GM18519 (cell line): ENCODE measurements around the gene ACSS1.

Experiments used
- ATAC-seq: cut with Tn5 transposase; IDR thresholded peaks from one replicate; pipeline ENCODE4 v1.9.1; 2021; ENCODE audit warnings: mild to moderate bottlenecking, moderate library complexity; ENCODE audit not compliant: unreplicated experiment, low FRiP score

The ACSS1 gene

DNA sequence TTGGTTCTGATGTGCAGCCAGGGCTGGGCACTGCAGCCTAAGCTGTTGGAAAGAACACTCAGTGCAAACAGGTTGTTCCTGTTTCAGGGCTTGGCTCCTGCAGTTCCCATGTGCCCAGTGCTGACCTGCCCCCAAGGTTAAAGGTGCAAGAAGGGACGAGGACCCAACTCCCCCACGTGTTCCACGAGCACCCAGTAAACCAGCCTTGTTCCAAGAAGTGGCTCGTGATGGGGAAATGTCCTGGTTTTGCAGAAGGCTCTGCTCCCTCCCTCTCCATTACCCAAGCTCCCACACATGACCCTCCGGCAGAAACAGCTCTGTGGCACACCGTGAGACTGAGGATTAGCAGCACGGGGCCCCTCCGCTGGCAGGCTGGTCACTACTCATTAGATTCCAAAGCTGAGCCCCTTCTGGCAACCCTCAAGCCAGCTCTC, 9.4 kb downstream of the ACSS1 start:
- ATAC-seq: no peak

DNA sequence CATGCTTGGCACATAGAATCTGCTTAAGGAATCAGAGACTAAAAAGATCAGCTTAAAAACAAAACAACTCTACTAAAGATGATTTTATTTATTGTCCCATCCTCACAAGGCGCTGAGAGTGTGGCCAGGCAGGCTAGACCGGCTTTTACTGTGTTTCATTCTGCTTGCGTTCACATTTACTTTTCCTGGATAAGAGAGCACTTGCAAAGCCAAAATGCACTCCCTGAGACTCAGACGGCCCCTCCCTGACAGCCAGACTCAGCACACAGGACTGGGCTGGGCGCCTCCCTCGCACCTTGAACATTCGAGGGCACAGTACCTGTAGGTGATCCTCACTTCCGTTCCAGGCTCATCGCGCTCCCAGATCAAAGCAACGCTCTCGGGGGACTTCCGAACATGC, 10.2 kb downstream of the ACSS1 start:
- no peak for ATAC-seq

GRCh38 chr20:25046736-25047666, 10.9 kb downstream of the ACSS1 start:
- ATAC-seq: no peak

DNA sequence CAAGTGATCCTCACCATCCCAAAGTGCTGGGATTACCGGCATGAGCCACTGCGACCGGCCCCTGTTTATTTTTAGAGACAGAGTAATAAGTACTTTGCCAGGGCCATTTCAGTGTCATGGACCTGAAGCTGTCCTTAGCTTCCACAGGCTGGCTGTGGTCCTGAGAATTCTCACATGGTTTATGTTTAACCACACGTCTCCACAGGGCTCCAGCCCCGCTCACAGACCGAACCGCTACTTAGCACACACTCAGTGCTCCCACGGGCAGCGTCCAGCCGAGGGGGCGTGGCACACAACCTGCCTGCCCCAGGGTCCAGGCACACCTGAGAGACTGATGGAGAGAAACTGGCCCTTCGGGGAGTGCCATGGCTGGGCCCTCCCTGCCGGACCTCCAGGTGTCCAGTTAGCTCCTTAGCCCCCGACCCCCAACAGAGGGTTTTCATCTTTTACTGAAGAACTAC, 11.7 kb downstream of the ACSS1 start:
- no peak for ATAC-seq

DNA sequence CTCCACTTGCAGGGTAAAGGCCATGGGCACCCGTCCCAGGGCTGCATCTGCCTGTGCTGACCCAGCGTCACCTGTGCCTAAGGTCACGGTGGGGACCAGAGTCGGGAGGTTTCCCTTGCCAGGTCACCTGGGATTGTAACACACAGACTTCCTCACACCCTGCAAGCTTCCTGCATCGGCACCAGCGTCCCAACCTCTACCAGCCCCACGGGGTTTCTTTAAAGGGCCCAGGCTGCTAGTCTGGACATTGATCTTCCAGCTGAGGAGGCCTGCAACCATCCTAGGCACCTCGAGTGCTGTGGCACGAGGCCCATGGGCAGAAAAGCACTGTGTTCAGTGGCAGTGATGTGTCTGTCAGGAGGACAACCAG, 12.6 kb downstream of the ACSS1 start:
- ATAC-seq: no peak

DNA sequence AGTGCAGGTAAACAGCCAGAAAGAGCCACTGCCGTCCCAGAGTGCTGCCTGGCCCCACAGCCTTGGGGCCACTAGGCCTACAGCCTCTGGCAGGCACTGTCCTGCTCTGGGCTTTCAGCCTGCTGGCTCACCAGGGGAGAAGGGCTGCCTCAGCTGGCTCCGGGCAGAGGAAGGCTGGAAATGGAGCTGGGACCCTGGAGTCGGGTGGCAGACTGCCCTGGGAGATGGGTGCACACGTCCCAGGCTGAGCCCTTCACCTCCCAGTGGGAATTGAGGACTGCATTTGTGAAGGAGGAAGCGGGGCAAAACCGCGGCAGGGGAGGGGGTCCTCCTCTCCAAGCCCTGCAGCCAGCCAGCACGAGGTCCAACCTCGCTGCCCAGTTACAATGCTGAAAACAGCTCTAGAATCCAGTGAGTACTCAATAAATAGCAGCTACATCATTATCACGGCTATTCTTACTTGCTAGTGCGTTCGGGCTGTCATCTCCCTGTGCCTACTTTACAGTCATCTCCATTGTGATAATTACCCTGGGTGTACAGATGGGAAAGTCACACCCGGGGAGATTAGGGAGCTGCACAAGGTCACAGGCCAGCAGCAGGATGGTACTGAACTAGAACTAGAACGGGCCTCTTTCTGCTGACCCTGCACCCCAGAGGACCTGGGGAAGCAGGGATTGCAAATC, 13.1 kb downstream of the ACSS1 start:
- ATAC-seq: no peak

- no peak for ATAC-seq
Observed at GRCh38 chr20:25044261-25044560, 13.7 kb downstream of the ACSS1 start.

GRCh38 chr20:25043499-25044260, 14.3 kb downstream of the ACSS1 start:
- no peak for ATAC-seq

DNA sequence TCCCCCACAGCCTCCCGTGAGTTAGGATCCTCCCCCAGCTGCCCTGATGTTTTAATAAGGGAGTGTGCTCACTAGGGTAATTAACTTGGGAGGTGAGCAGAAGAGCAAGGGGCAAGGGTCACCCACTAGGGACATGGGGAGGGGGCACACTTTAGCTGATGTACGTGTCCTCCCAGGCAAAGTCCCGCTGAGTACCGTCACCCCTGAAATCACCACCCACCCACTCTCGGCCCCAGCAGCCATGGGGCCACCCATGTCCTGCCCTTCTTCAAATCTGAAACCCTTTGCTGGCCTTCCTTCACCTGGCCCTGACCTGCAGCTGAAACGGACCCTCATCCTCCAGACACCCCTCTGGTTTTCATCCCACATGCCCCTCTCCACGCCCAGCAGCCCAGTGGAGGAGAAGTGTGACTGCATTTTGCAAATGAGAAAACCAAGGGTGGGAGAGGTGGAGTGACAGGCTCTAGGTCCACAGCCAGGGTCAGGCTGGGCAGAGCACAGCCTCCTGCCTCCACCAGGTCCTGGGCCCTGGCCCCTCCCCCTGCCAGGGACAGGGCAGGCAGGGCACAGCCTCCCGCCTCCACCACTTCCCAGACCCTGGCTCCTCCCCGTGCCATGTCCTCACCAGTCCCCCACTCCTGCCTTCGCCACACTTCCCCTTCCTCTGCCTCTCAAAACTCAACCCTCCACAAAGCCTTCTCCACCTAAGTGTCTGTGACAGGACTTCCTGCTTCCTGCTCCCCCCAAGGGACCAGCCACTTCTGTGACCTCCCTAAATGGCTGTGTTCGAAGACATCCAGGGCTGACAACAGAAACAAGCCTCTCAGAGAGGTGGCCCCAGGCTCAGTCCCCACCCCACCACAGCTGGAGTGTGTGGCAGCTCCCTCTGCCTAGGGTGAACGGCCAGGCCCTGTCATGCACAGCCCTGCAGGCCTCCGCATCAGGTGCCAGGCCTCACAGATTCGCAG, 15.1 kb downstream of the ACSS1 start:
- ATAC-seq: peak; percentile 92

GRCh38 chr20:25041813-25042530, 16.0 kb downstream of the ACSS1 start:
- no peak for ATAC-seq

GRCh38 chr20:25040438-25040831, 17.5 kb downstream of the ACSS1 start:
- no peak for ATAC-seq

- no peak for ATAC-seq
Observed at GRCh38 chr20:25039697-25040437, 18.1 kb downstream of the ACSS1 start.

DNA sequence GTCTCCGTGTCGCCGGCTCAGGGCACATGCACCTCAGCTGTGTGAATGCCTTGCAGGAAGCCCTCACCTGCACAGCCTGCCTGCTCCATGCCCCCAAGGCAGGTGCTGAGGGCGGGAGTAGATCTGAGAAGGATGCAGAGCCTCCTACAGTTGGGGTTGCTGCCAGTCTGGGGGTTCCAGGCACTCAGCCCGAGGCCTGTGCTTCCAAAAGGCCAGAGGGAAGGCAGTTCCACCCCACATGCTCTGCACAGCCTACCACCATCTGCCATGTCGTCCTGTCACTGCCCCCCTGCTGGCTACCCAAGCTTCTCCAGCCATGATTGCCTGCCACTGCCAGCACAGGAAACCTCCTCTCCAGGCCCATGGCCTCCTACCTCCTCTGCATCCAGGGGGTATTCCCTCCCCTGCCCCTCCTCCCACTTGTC, 19.3 kb downstream of the ACSS1 start:
- ATAC-seq: no peak

- no peak for ATAC-seq
Observed at GRCh38 chr20:25038103-25038410, 19.9 kb downstream of the ACSS1 start.

GRCh38 chr20:25037288-25038102, 20.4 kb downstream of the ACSS1 start:
- no peak for ATAC-seq

- ATAC-seq: no peak
Observed at GRCh38 chr20:25036331-25036936, 21.5 kb downstream of the ACSS1 start.

GRCh38 chr20:25035921-25036320, 22.0 kb downstream of the ACSS1 start:
- ATAC-seq: no peak

- ATAC-seq: no peak
Observed at GRCh38 chr20:25033924-25034300, 24.0 kb downstream of the ACSS1 start.
